Prostate gland (tissue), 2 donors: Measurements from ENCODE around the gene MDH1B.

Experiments
- POLR2A ChIP-seq: fragments of 450-650 bp; IDR thresholded peaks from one replicate; pipeline ENCODE4 v1.6.1; 2016; ENCODE audit warnings: antibody characterized with exemption, mild to moderate bottlenecking
- TF ChIP-seq, protein P1 (sequence below), 4 experiments: fragments of 200-600 bp in 2 of 4; fragments of 450-650 bp in 2 of 4; sonication (generic) in 2 of 4; IDR thresholded peaks; 1 replicate in 3 of 4; 2 replicates in 1 of 4; pipeline ENCODE4 v1.5.1; 2016 to 2019; ENCODE audit warnings: antibody characterized with exemption in 4 of 4, mild to moderate bottlenecking in 2 of 4, moderate library complexity in 2 of 4

GRCh38 chr2:206776432-206776831, 11.3 kb upstream of the MDH1B start:
- TF ChIP-seq POLR2A: no peak
- TF ChIP-seq, protein P1, sequence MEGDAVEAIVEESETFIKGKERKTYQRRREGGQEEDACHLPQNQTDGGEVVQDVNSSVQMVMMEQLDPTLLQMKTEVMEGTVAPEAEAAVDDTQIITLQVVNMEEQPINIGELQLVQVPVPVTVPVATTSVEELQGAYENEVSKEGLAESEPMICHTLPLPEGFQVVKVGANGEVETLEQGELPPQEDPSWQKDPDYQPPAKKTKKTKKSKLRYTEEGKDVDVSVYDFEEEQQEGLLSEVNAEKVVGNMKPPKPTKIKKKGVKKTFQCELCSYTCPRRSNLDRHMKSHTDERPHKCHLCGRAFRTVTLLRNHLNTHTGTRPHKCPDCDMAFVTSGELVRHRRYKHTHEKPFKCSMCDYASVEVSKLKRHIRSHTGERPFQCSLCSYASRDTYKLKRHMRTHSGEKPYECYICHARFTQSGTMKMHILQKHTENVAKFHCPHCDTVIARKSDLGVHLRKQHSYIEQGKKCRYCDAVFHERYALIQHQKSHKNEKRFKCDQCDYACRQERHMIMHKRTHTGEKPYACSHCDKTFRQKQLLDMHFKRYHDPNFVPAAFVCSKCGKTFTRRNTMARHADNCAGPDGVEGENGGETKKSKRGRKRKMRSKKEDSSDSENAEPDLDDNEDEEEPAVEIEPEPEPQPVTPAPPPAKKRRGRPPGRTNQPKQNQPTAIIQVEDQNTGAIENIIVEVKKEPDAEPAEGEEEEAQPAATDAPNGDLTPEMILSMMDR (IDR thresholded peaks at IDR 0.05): no peak
